ENCODE results near the gene NR1H3.

The NR1H3 gene

GRCh38 chr11:47285969-47286770 lies 28.4 kb downstream of the NR1H3 start:
- in situ Hi-C loops (cut with MboI; ENCODE audit: low sequenced_read_pairs, unreplicated experiment), result no loop called here
- DNase-seq (ENCODE audit: low spot score), result no peak
- TF ChIP-seq, protein P1, sequence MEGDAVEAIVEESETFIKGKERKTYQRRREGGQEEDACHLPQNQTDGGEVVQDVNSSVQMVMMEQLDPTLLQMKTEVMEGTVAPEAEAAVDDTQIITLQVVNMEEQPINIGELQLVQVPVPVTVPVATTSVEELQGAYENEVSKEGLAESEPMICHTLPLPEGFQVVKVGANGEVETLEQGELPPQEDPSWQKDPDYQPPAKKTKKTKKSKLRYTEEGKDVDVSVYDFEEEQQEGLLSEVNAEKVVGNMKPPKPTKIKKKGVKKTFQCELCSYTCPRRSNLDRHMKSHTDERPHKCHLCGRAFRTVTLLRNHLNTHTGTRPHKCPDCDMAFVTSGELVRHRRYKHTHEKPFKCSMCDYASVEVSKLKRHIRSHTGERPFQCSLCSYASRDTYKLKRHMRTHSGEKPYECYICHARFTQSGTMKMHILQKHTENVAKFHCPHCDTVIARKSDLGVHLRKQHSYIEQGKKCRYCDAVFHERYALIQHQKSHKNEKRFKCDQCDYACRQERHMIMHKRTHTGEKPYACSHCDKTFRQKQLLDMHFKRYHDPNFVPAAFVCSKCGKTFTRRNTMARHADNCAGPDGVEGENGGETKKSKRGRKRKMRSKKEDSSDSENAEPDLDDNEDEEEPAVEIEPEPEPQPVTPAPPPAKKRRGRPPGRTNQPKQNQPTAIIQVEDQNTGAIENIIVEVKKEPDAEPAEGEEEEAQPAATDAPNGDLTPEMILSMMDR (IDR thresholded peaks at IDR 0.05; ENCODE audit: borderline replicate concordance, control extremely low read depth, extremely low read depth, insufficient read depth, missing control alignments), result no peak

DNA sequence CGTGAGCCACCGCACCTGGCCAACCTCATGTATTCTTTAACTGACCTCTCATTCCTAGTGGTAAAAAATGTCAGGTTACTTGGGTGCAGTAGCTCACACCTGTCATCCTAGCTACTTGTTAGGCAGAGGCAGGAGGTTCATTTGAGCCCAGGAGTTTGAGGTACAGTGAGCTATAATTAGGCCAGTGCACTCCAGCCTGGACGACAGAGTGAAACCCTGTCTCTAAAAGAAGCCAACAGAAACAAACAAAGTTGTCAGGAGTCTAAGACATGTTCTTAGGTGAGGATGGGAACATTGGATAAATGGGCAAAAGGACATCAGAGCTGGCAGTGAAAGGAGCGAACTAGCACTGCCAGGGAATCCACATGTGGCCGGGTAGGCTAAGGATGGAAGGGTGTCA lies 30.3 kb downstream of the NR1H3 start:
- in situ Hi-C loops (cut with MboI; ENCODE audit: low sequenced_read_pairs, unreplicated experiment), result no loop called here
- TF ChIP-seq, protein P1 (IDR thresholded peaks at IDR 0.05; ENCODE audit: borderline replicate concordance, control extremely low read depth, extremely low read depth, insufficient read depth, missing control alignments), result no peak
- DNase-seq (ENCODE audit: low spot score), result no peak

GRCh38 chr11:47289856-47290255 lies 32.1 kb downstream of the NR1H3 start:
- in situ Hi-C loops (cut with MboI; ENCODE audit: low sequenced_read_pairs, unreplicated experiment), result no loop called here
- TF ChIP-seq, protein P1 (IDR thresholded peaks at IDR 0.05; ENCODE audit: borderline replicate concordance, control extremely low read depth, extremely low read depth, insufficient read depth, missing control alignments), result no peak
- no peak for DNase-seq (ENCODE audit: low spot score)

DNA sequence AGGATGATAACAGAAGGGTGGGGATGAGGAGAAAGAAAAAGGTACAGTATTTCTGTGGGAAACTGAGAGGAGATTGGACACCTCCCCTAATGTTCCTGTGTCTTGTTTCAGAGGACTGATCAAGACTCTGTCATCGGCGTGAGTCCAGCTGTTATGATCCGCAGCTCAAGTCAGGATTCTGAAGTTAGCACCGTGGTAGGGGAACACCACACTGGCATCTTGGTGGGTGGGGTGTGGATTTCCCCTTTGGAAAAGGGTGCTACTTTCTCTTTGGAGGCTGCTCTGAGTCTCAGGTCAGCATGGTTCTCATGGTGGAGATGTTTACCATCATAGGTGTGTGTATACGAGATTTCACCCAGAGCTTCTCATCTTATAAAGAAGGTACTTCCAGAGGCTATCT lies 37.6 kb downstream of the NR1H3 start:
- no peak for DNase-seq (ENCODE audit: low spot score)
- in situ Hi-C loops (cut with MboI; ENCODE audit: low sequenced_read_pairs, unreplicated experiment), result no loop called here
- TF ChIP-seq, protein P1 (IDR thresholded peaks at IDR 0.05; ENCODE audit: borderline replicate concordance, control extremely low read depth, extremely low read depth, insufficient read depth, missing control alignments), result no peak

DNA sequence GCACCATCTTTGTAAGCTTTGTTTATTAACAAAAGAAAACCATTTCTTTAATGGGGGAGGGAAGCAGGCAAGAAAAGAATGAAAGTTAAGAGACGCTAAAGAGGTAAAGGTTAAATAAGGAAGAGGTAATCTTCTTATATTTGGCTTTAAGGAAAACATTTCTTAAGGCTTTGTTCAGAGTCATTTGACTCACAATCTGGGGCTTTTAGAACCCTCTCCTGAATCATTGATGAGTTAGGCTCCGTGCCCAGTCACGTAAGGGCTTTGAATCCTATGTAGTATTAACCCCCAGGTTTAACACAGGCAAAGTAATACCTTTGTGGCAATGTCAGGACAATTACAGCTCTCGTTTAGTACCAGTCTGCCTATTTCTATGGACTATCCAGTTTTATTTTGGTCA lies 38.2 kb downstream of the NR1H3 start:
- TF ChIP-seq, protein P1 (IDR thresholded peaks at IDR 0.05; ENCODE audit: borderline replicate concordance, control extremely low read depth, extremely low read depth, insufficient read depth, missing control alignments), result no peak
- in situ Hi-C loops (cut with MboI; ENCODE audit: low sequenced_read_pairs, unreplicated experiment), result no loop called here
- no peak for DNase-seq (ENCODE audit: low spot score)

- in situ Hi-C loops (cut with MboI; ENCODE audit: low sequenced_read_pairs, unreplicated experiment), result no loop called here
- DNase-seq (ENCODE audit: low spot score), result no peak
- TF ChIP-seq, protein P1 (IDR thresholded peaks at IDR 0.05; ENCODE audit: borderline replicate concordance, control extremely low read depth, extremely low read depth, insufficient read depth, missing control alignments), result no peak
These were observed 41.3 kb downstream of the NR1H3 start for GRCh38 chr11:47299078-47299477.

Data from GM13976 (cell line).